ENCODE data around the gene IDH1. TPM values are rescaled to one million over a fixed set of nuclear protein-coding genes. Genes with fewer than 3 reads are reported as not detected.

Gene IDH1
- total RNA-seq, 1 donor from 2014 or later: 260 TPM

GRCh38 chr2:208295834-208296233 is 41.0 kb upstream of the IDH1 start:
- Mint-ChIP-seq H3K9me3 (ENCODE audit: low read depth) (peaks cover 14% of the 10 kb centered on the region), H3K27me3 (no peaks in the 10 kb centered on the region), H3K36me3 (ENCODE audit: insufficient read depth) (peaks cover 31% of the 10 kb centered on the region), H3K4me3 (ENCODE audit: low read depth) (no peak overlapping the region), H3K4me1 (ENCODE audit: low read depth) (peaks cover 22% of the 10 kb centered on the region), H3K27ac (no peak overlapping the region)
- no peak for TF ChIP-seq CTCF (IDR thresholded peaks at IDR 0.05; ENCODE audit: unreplicated experiment)
- no peak for DNase-seq (ENCODE audit: low spot score, unreplicated experiment)

GRCh38 chr2:208294482-208295024 is 39.7 kb upstream of the IDH1 start:
- Mint-ChIP-seq H3K4me1 (ENCODE audit: low read depth) (peaks cover 22% of the 10 kb centered on the region), H3K36me3 (ENCODE audit: insufficient read depth) (peaks cover 38% of the 10 kb centered on the region), H3K9me3 (ENCODE audit: low read depth) (peaks cover 22% of the 10 kb centered on the region), H3K4me3 (ENCODE audit: low read depth) (no peak overlapping the region), H3K27me3 (no peaks in the 10 kb centered on the region), H3K27ac (no peak overlapping the region)
- TF ChIP-seq CTCF (IDR thresholded peaks at IDR 0.05; ENCODE audit: unreplicated experiment): no peak
- no peak for DNase-seq (ENCODE audit: low spot score, unreplicated experiment)

- Mint-ChIP-seq H3K4me1 (ENCODE audit: low read depth) (peaks cover 13% of the 10 kb centered on the region), H3K9me3 (ENCODE audit: low read depth) (peaks cover 8% of the 10 kb centered on the region), H3K27ac (no peak overlapping the region), H3K27me3 (no peaks in the 10 kb centered on the region), H3K4me3 (ENCODE audit: low read depth) (no peak overlapping the region), H3K36me3 (ENCODE audit: insufficient read depth) (peaks cover 33% of the 10 kb centered on the region)
- DNase-seq (ENCODE audit: low spot score, unreplicated experiment): no peak
- TF ChIP-seq CTCF (IDR thresholded peaks at IDR 0.05; ENCODE audit: unreplicated experiment): no peak
These were observed 31.0 kb upstream of the IDH1 start for GRCh38 chr2:208285853-208286252.

- Mint-ChIP-seq H3K27me3 (no peaks in the 10 kb centered on the region), H3K9me3 (ENCODE audit: low read depth) (no peaks in the 10 kb centered on the region), H3K4me1 (ENCODE audit: low read depth) (peaks cover 13% of the 10 kb centered on the region), H3K36me3 (ENCODE audit: insufficient read depth) (peaks cover 44% of the 10 kb centered on the region), H3K27ac (no peak overlapping the region), H3K4me3 (ENCODE audit: low read depth) (no peak overlapping the region)
- DNase-seq (ENCODE audit: low spot score, unreplicated experiment): no peak
- TF ChIP-seq CTCF (IDR thresholded peaks at IDR 0.05; ENCODE audit: unreplicated experiment): no peak
These were observed 26.1 kb upstream of the IDH1 start for GRCh38 chr2:208280933-208281332.

- Mint-ChIP-seq H3K36me3 (ENCODE audit: insufficient read depth) (peaks cover 45% of the 10 kb centered on the region), H3K4me1 (ENCODE audit: low read depth) (peaks cover 13% of the 10 kb centered on the region), H3K27me3 (no peaks in the 10 kb centered on the region), H3K27ac (peak overlapping the region; percentile 6), H3K4me3 (ENCODE audit: low read depth) (no peak overlapping the region), H3K9me3 (ENCODE audit: low read depth) (no peaks in the 10 kb centered on the region)
- no peak for DNase-seq (ENCODE audit: low spot score, unreplicated experiment)
- no peak for TF ChIP-seq CTCF (IDR thresholded peaks at IDR 0.05; ENCODE audit: unreplicated experiment)
These were observed 25.4 kb upstream of the IDH1 start for GRCh38 chr2:208280234-208280633.
